ENCODE measurements around the gene ITM2B.

DNA sequence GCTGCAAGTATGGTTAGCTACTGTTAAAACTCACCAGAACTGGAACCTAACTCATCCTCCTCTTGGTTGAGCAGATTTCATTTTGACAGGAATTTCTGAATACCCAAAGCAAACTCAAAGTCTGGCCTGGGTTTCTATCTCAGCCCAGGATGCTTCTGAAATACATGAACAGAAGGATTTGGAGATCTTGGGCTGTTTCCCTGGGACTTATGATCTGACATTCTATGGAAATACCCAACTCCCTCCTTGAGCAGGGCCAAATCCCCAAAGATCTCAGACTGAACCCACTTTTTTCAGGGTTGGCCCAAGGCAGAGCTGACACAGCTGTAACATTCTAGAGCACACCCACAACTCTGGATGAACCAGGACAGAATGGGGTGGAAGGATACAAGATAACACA is 1.1 kb upstream of the ITM2B start:
- TF ChIP-seq, protein P1, sequence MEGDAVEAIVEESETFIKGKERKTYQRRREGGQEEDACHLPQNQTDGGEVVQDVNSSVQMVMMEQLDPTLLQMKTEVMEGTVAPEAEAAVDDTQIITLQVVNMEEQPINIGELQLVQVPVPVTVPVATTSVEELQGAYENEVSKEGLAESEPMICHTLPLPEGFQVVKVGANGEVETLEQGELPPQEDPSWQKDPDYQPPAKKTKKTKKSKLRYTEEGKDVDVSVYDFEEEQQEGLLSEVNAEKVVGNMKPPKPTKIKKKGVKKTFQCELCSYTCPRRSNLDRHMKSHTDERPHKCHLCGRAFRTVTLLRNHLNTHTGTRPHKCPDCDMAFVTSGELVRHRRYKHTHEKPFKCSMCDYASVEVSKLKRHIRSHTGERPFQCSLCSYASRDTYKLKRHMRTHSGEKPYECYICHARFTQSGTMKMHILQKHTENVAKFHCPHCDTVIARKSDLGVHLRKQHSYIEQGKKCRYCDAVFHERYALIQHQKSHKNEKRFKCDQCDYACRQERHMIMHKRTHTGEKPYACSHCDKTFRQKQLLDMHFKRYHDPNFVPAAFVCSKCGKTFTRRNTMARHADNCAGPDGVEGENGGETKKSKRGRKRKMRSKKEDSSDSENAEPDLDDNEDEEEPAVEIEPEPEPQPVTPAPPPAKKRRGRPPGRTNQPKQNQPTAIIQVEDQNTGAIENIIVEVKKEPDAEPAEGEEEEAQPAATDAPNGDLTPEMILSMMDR (IDR thresholded peaks at IDR 0.05): no peak
- no peak for TF ChIP-seq POLR2A (IDR thresholded peaks at IDR 0.05)

Measured in Peyer's patch (tissue), 4 donors.